Stimulated activated CD4-positive, alpha-beta T cell treated with anti-CD3 and anti-CD28 coated beads, TNF-alpha, amount 100 ng/mL, for 48 hours (primary cell): ENCODE results near the gene TRIM74.
"Not testable (repeated sequence)": the region's sequence is repeated elsewhere in the genome, so short reads cannot be mapped to it uniquely, and the experiment has no call there.

Source experiments
- DNase-seq, 3 donors: peaks; one replicate each; pipeline ENCODE4 v3.0.0-alpha.2; 2020; ENCODE audit warnings: low read depth in 3 of 3

TRIM74 gene

DNA sequence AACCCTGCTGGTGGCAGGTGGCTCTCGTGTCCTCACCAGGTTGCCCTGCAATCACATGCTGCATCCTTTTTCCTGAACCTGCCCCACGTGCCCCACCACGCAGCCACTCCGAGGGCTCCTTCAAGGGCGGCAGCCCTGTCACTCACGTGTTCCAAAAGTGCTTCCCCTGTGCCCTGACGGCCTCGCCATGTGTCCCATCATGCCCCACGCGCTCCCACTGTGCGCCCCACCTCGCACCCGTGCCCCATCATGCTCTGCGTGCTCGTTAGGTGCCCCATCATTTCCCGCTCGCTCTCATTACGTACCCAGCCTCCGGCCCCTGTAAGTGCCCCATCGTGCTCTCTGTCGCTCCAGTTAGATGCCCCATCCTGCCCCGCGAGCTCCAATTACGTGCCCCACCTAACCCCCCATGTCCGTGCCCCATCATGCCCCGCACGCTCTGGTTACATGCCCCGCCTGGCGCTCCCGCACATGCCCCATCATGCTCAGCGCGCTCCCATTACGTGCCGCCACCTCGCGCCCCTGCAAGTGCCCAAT, at the start of gene TRIM74:
TRIM74 (minus strand) TSS at position 487 of the 537 bp plus-strand sequence. CDS start 3,309 bp downstream, outside the sequence.
- DNase-seq: not testable (repeated sequence)

DNA sequence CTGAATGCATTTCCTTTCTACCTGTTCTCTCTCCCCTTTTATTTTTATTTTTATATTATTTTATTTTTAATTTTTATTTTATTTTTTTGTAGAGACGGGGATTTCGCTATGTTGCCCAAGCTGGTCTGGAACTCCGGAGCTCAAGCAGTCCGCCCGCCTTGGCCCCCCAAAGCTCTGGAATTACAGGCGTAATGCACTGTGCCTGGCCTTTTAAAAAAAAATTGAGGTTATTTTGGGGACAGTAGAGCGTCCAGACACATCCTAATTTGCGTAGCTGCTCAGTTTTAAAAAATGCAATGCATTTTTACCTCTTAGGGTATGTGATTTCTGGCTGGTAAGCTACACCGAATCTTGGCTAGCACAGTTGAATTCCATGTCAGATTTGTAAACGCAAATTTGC, 37.2 kb upstream of the TRIM74 start:
- DNase-seq: not testable (repeated sequence)

DNA sequence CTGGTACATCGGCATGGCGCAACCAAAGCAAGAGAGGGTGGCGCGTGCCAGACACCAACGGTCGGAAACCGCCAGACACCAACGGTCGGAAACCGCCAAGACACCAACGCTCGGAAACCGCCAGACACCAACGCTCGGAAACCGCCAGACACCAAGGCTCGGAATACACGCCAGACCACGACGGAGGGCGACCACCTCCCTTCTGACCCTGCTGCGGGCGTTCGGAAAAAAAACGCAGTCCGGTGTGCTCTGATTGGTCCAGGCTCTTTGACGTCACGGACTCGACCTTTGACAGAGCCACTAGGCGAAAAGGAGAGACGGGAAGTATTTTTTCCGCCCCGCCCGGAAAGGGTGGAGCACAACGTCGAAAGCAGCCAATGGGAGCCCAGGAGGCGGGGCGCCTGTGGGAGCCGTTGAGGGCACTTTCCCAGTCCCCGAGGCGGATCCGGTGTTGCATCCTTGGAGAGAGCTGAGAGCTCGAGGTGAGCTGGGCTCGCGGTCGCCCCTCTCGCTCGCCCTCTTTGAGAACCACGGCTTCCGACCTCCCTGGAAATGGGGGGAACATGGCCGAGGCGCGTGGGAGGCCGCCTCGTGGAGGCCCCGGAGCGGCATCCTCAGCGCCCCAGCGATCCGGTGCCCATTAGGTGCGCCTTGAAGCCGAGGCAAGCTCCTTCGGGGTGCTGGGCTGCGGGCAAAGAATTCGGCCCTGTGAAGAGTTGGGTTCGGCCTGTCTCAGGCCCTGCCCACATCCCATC, 36.6 kb upstream of the TRIM74 start:
- peak; percentile 75 to 88 (median 81) for DNase-seq

DNA sequence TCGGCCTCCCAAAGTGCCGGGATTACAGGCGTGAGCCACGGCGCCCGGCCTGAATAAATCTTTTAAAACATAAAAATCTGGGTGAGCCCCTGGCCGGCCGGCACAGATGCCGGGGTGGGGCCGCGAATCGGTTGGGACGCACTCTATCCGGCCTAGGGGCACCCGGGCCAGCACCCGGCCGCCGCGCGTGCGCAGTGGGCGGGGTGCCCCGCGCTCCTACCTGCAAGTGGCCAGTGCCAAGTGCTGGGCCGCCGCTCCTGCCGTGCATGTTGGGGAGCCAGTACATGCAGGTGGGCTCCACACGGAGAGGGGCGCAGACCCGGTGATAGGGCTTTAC, 36.1 kb upstream of the TRIM74 start:
- peak; percentile 41 to 63 (median 56) for DNase-seq

DNA sequence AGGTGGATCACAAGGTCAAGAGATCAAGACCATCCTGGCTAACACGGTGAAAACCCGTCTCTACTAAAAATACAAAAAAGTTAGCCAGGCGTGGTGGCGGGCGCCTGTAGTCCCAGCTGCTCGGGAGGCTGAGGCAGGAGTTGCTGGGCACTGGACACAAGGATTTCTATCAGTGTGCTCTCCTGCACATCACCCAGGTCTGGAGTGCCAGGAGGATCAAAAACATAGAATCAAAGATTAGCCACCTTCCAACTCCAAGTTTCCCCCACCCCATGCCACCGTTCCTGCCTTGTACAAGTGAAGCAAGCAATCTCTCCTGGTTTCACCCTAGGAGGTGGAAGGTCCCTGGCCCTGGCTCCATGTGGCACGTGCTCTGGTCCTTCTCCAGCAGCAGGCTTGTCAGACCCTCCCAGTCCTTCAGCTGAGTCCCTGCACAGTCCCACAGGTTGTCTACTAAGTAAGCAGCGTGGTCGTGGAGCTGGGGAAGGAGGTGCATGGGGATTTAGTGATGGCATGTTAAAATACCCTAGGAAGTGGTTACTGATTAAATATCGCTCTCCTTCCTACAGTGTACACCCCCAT, 28.7 kb upstream of the TRIM74 start:
- not testable (repeated sequence) for DNase-seq

DNA sequence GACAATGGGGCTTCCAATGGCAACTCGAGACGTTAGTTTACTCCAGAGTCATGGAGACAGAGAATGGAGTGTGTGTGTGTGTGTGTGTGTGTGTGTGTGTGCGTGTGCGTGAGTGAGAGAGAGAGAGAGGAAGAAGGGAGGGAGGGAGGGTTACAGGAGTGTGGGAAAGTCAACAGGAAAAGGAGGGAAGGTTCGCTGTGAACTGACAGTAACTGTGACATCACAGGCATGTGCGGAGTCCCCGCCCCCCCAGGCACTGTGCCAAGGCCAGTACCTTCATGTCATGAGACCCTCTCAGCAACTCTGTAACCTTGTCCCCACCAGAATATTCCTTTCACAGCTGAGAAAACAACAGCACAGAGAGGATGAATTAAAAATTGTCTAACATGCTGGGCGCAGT, 28.2 kb upstream of the TRIM74 start:
- not testable (repeated sequence) for DNase-seq

DNA sequence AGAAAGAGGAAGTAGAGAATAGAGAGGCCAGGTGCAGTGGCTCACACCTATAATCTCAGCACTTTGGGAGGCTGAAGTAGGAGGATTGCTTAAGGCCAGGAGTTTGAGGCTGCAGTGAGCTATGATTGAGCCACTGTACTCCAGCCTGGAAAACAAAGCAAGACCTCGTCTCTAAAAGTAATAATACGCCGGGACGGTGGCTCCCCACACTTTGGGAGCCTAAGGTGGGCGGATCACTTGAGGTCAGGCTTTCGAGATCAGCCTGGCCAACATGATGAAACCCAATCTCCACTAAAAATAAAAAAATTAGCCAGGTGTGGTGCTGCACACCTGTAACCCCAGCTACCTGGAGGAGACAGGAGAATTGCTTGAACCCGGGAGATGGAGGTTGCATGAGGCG, 26.2 kb upstream of the TRIM74 start:
- not testable (repeated sequence) for DNase-seq

DNA sequence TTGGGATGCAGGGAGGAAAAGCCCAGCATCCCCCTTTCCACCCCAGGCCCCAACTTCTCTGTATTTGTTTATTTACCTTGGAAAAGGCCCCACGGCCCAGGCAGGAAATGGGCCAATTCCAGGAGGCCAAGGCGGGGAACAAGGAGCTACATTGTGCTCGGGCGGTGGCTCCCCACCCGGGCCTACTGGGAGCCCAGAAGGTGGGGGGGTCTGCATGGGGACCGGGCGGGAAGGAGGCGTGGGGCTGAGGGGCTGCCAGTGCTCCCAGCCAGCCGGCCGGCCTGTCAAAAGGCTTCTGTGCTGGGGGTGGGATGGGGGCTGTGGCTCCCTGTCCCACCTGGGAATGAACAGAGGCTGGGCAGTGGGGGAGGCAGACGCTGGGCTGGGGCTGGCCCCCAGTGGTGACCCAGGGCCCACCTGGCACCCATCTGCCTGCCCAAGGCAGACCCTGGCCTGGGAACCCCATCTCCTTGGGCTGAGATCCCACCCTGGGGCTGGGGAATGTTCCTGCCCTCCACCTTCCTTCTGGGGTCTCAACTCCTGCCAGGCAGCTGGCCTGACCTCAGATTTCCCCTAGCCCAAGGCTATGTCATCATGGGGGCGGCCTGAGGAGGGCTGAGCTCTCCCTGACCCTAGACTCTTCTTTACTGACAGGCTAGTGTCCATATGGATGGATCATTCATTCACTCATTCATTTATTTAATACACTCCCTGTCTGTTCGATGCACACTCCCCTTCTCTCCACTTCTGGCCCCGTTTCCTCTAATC, 21.1 kb upstream of the TRIM74 start:
- not testable (repeated sequence) for DNase-seq

DNA sequence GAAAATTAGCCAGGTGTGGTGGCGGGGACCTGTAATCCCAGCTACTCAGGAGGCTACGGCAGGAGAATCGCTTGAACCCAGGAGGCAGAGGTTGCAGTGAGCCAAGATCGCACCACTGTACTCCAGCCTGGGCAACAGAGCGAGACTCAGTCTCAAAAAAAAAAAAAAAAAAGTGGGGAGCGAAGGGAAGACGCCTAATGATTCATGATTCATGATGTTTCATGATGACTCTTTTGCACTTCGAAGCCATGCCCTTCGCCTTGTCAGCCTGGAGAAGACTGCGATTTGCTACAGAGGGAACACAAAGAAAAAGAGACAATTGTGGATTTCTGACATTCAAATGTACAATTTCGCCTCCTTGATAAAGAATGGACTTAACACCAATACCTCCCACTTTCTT, 12.8 kb upstream of the TRIM74 start:
- DNase-seq: not testable (repeated sequence)

DNA sequence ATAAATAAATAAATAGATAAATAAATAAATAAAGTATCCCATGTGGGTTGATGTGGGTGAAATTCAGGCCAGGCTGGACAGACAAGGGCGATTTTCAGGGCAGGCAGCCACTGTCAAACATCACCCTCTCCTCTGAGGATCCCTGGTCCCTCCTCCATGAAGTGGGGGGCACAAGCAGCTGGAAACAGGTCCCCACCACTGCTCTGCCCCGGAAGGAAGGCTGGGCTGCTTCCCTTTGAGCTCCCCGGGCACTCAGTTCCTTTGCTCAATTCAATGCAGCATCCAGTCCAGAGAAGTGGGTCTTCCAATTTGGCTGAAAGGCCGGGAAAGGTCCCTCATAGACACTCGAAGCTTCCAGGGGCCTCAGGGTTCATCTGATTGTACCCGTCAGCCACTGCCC, 11.1 kb upstream of the TRIM74 start:
- DNase-seq: not testable (repeated sequence)

DNA sequence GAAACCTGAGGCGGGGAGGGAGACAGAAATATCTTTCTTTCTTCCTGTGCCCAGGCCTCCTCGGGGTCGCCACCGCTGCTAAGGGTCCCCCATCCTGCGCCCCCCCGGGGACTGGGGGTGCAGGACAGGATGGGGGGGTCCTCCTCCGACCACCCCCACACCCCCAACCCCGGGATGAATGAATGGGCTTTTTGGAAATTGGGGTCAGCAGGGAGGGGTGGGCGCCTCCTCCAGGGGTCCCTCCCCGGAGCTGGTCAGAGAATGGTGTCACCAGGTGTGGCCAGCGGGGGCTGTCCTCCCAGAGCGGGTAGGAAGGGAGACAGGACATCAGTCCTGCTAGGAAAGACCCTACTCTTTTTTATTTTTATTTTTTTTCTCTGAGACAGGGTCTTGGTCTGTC, 7.2 kb upstream of the TRIM74 start:
- DNase-seq: not testable (repeated sequence)

DNA sequence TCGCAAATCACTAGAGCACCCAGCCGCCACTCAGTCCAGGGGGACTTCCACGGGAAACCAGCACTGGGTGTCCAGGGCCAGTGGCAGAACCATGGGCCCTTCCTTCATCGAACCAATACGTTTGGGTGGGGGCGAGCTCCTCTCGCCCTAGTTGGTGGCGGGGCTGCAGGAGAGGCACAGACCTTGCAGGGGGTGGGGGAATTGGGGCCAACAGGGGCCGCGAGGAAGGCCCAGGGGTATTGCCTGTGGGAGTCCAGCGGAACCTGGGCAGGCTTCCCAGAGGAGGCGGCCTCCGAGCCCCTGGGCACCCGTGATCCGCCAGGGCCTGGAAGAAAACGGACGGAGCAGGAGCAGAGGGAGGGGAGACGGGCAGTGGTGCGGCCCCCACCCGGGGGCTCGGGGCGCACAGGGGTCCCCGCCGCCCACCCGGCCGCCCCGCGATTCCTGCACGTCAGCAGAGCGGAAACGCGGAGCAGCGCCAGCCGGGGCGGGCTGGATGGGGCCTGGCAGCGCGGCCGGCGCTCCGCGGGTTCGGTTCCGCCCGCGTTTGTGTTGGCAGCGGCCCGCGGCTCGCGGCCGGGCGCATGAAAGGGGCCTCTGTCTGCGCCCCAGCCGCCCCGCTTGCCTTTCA, 6.5 kb upstream of the TRIM74 start:
- DNase-seq: not testable (repeated sequence)

DNA sequence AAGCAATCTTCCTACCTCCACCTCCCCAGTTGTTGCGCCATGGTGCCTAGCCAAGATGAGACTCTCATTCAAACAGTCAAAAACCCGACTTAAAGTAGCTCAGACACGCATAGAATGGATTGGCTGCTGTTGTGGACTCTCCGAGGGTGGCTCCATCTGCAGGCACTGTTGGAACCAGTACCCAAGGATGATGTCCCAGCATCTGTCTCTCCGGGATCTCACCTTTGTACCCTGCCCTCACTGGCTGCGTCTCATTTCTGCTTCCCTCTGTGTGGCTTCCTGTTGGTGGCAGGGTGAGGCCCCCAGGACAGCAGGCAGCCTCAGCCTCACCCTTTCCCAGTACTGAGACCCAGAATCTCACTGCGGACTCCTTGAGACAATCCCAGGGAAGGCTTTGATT, 5.5 kb upstream of the TRIM74 start:
- not testable (repeated sequence) for DNase-seq

DNA sequence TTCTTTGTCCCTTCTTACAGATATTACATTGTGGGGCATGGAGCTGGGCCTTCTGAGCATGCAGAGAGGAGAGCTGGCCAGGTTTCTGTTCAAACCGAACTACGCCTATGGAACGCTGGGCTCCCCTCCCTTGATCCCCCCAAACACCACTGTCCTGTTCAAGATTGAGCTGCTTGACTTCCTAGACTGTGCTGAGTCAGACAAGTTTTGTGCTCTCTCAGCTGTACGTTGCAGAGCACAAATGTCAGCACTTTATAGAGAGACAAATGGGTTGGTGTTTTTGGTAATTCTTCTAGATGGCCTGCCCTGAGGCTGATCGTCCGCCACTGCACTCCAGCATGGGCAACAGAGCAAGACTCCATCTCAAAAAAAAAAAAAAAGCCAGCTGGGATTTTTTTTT, 2.2 kb upstream of the TRIM74 start:
- not testable (repeated sequence) for DNase-seq

DNA sequence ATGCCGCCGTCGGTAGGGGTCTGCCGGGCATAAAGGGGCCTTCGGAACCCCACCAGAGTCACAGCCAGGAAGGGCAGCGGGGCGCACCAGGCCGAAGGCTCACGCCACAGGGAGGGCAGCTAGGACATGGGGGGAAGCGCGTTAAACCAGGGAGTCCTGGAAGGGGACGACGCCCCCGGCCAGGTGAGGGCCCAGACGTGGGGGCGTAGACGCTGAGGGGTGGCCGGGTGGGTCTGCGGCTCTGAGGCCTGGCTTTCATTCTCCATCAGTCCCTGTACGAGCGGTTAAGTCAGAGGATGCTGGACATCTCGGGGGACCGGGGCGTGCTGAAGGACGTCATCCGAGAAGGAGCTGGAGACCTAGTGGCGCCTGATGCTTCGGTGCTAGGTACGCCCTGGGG, 422 bp upstream of the TRIM74 start:
- not testable (repeated sequence) for DNase-seq

DNA sequence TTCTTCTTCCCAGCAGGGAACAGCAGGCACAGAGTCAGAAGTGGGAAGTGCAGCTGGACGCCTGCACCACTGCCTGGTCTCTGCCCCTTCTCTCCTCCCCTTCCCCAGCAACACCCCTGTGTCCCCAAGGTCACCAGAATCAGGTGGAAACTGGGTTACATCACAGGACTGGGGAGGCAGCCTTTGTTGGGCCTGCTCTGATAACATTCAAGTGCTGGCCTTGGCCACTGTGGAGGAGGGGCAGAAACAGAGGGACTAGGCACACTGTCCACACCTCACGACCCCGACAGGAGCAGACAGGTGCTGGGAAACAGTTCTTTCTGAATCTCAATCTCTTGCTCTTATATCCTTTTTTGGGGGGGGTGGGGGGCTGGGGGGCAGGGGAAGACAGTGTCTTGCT, 2.4 kb downstream of the TRIM74 start:
- DNase-seq: not testable (repeated sequence)

DNA sequence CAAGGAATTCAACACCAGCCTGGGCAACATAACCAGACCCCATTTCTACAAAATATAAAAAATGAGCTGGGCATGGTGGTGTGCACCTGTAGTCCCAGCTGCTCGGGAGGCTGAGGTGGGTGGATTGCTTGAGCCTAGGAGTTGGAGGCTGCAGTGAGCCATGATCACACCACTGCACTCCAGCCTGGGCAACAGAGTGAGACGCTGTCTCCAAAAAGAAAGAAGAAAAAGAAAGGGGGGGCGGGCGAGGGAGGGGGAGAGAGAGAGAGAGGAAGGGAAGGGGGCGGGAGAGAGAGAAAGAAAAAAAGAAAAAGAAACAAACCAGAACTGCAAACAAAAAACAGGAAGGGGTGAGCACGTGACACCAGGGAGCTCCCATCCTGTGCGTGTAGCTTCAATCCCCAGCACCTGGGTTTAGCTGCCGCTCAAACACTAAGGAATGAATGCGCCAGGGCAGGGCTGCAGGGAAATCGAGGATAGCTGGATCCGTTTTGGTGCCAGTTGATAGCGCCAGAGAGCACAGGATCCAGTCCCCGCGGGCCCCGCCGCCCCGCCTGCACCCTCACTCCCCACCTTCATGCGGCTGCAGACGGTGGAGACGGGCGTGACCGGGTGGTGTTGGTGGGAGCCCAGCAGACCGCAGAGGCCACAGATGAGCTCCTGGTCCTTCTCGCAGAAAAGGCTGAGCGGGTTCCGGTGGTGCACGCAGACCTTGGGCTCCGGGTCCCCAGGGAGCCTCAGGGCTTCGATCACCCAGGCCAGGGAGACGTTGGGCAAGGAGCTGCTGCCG, 3.9 kb downstream of the TRIM74 start:
- DNase-seq: not testable (repeated sequence)

DNA sequence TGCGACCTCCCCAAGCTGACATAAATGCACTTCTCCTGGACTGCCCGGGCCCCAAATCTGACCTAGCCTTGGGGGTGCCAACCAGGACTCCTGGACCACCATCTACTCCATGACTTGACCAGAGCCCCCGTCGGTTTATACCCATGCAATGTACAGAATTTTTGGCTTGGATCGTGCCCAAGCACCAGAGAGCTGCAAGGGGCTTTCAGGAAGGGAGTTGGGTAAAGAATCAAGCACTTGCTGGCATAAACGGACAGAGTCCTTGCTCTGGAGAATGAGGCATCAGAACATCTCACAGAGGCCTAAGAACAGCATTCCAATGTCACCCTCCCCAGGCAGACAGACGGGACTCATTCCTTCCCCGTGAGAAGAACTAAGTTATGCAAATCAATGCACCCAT, 6.2 kb downstream of the TRIM74 start:
- DNase-seq: not testable (repeated sequence)

DNA sequence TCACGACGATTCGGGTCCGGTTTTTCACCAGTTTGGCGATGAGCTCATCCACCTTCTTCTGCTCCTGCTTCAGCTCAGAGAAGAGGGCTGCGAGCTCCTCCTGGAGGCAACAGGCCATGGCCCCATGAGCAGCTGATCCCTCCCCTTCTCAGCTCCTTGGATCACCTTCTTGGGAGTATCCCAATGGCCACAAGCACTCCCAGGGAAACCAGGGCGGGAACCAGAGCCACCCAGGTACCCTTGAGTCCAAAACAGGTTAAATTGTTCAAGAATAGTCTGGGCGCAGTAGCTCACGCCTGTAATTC, 8.0 kb downstream of the TRIM74 start:
- not testable (repeated sequence) for DNase-seq

DNA sequence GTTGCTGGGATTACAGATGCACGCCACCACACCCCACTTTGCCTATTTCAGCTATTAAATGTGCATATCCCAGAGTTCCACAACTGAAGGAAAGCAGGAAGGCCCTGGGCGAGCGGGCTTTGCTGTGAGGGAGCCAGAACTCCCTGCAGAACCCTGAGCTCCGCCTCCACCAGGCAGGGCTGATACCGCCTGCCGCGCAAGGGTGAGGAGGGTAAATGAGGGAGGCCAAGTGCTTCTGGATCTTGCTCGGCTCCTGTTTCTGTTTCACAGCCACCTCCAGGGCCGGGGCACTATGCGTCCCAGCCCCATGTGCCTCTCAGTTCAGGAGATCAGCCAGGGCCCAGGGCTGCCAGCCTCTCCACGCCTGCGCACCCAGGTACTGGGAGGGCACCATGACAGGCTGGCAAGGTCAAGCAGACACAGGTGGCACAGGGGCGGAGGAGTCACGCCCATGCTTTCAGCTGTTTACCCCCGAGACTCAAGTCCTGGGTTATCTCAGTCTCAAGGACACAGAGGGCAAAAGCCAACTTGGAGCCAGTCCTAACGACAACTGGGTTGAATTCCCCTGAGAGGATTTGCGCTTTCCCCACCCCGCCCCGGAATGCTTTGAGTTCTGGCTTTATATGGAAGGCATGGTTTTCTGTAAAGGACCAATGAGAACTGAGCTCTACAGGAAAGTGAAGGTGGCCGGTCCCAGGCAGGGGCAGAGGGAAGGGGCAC, 8.5 kb downstream of the TRIM74 start:
- DNase-seq: not testable (repeated sequence)

DNA sequence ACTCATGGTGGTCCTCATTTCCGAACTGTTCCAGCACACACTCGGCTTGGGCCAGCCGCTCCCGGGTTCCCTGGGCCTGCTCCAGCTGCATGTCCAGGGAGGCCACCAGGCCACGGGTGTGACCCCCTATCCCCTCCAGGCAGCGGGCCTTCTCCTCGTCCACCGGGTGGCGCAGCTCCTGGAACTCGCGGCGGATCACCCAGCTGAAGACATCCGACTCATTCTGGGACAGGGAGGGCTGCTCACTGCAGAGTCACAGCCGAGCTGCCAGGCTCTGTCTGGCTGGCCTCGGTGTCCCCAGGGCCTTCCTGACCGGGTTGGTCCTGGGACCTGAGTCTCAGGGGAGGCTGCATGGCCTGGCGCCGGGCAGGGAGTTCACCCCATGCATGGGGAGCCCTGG, 9.2 kb downstream of the TRIM74 start:
- not testable (repeated sequence) for DNase-seq
